ENCODE results near the gene MOV10L1.

Gene MOV10L1

GRCh38 chr22:50178871-50179869 lies 89.4 kb downstream of the MOV10L1 start:
- no peak for DNase-seq

GRCh38 chr22:50179937-50180726 lies 90.3 kb downstream of the MOV10L1 start:
- no peak for DNase-seq

GRCh38 chr22:50180727-50181521 lies 91.1 kb downstream of the MOV10L1 start:
- DNase-seq, result no peak

GRCh38 chr22:50182176-50183081 lies 92.6 kb downstream of the MOV10L1 start:
- no peak for DNase-seq

GRCh38 chr22:50183141-50183971 lies 93.5 kb downstream of the MOV10L1 start:
- DNase-seq, result no peak

GRCh38 chr22:50184004-50184901 lies 94.4 kb downstream of the MOV10L1 start:
- DNase-seq, result peak; percentile 73

GRCh38 chr22:50184902-50185374 lies 95.1 kb downstream of the MOV10L1 start:
- no peak for DNase-seq

GRCh38 chr22:50185375-50186087 lies 95.7 kb downstream of the MOV10L1 start, which contains the start of gene TRABD:
Gene TRABD, plus strand, starts transcription at chr22:50185913. Its CDS starts 7,148 bp downstream, at chr22:50193061.
- DNase-seq, result peak; percentile 90

- no peak for DNase-seq
Observed at GRCh38 chr22:50186181-50186714, 96.4 kb downstream of the MOV10L1 start.

GRCh38 chr22:50186761-50187523 lies 97.1 kb downstream of the MOV10L1 start:
- no peak for DNase-seq

GRCh38 chr22:50188356-50188755 lies 98.5 kb downstream of the MOV10L1 start:
- DNase-seq, result no peak

- no peak for DNase-seq
Observed at GRCh38 chr22:50189184-50189848, 99.5 kb downstream of the MOV10L1 start.

- DNase-seq, result no peak
Observed at GRCh38 chr22:50189849-50190181, 100.0 kb downstream of the MOV10L1 start.

- peak; percentile 61 for DNase-seq
Observed at GRCh38 chr22:50190182-50190940, 100.6 kb downstream of the MOV10L1 start.

- DNase-seq, result no peak
Observed at GRCh38 chr22:50190941-50191741, 101.3 kb downstream of the MOV10L1 start.
